Vagina (tissue), 2 donors: ENCODE data around the gene PSD2. TPM values are rescaled to one million over a fixed set of nuclear protein-coding genes. Genes with fewer than 3 reads are reported as not detected.

Experiments
- DNase-seq, 2 donors: peaks; one replicate each; pipeline ENCODE4 v3.0.0-alpha.2; 2017; ENCODE audit errors: extremely low spot score in 2 of 2
- H3K27ac ChIP-seq: fragments of 200-600 bp; sonication (generic); one replicate; pipeline ENCODE4 v1.5.1; 2019
- H3K27me3 ChIP-seq: fragments of 200-600 bp; sonication (generic); one replicate; pipeline ENCODE4 v1.5.1; 2019
- H3K36me3 ChIP-seq, 2 donors: fragments of 200-600 bp; sonication (generic); one replicate each; pipeline ENCODE4 v1.5.1; 2017 to 2019
- H3K4me1 ChIP-seq: fragments of 200-600 bp; sonication (generic); one replicate; pipeline ENCODE4 v1.5.1; 2019
- H3K4me3 ChIP-seq, 2 donors: fragments of 200-600 bp; sonication (generic); 1 replicate in 1 of 2; 2 replicates in 1 of 2; pipeline ENCODE4 v1.5.1; 2016 to 2019
- H3K9me3 ChIP-seq: fragments of 200-600 bp; sonication (generic); one replicate; pipeline ENCODE4 v1.5.1; 2019
- POLR2A ChIP-seq, 2 donors: fragments of 450-650 bp; IDR thresholded peaks; one replicate each; pipeline ENCODE4 v1.6.1; 2017; ENCODE audit warnings: antibody characterized with exemption in 2 of 2, mild to moderate bottlenecking in 2 of 2, moderate library complexity in 2 of 2
- POLR2AphosphoS5 ChIP-seq, 2 donors: sonication (generic); formaldehyde crosslinking; IDR thresholded peaks; one replicate each; pipeline ENCODE4 v1.9.0; 2017; ENCODE audit warnings: antibody characterized with exemption in 2 of 2, mild to moderate bottlenecking in 2 of 2, low read depth in 1 of 2; ENCODE audit not compliant: insufficient read depth in 1 of 2
- intact Hi-C: fragments of 100-400 bp; cut with DNase I; formaldehyde crosslinking; loops from one replicate; pipeline ENCODE4 v1.15.1; 2023
- total RNA-seq: library from RNA; depleted of rRNA; stranded (reverse); fragments of >200 nt; gene quantifications from one replicate; pipeline ENCODE4 v1.2.3, GENCODE V29; 2016
- TF ChIP-seq, protein P1 (sequence below), 3 experiments: fragments of 450-650 bp in 2 of 3; fragments of 200-600 bp in 1 of 3; sonication (generic) in 1 of 3; IDR thresholded peaks; one replicate each; pipeline ENCODE4 v1.5.1; 2017 to 2019; ENCODE audit warnings: antibody characterized with exemption in 3 of 3, mild to moderate bottlenecking in 2 of 3, moderate library complexity in 2 of 3

The PSD2 gene
- total RNA-seq, 1 donor from 2014 or later = 0.25 TPM

DNA sequence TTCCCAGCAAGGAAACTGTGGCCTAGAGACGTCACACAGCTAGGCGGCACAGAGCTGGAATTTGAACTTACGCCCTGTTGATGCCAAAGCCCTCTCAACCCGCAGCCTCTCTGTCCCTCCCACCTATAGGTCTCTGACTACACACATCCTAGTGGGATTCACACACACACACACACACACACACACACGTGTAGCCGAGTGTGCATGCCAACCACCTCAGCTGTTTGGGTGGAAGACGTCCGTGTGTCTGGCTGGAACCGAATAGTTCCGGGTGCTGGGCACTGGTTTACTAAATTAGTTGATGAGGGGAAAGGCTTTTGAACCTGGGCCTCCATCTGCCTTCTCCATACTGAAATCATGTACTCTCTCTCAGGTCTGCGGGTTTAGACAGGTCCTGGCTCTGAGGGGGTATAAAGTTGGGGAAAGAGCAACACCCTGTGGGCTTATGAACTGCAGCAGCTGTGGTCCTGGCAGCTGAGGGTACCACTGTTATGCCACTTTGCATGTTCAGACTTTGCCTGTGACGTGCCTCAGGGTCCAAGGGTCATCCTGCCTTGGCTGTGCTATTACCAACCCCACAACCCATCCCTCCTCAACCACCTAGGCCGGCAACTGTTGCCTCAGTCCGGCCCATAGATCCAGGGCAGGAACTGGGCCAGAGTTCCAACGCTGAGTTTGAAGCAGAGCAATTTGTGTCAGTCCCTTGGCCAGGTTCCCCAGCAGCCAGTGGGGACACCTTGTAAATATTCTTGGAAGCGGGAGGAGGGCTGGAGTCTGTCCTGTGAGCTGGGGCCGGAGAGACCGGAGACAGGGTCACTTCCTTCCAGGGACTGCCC is 50.5 kb downstream of the PSD2 start:
- Histone ChIP-seq H3K36me3 (peaks cover 0 to 2% of the 10 kb centered on the region in 2 donors), H3K4me3 (no peak overlapping the region), H3K4me1 (peaks cover 8% of the 10 kb centered on the region), H3K27me3 (no peaks in the 10 kb centered on the region), H3K27ac (no peak overlapping the region), H3K9me3 (no peaks in the 10 kb centered on the region)
- intact Hi-C loops = loop anchor here (5.0 kb wide), 1 partner anchor 59 kb away; no protein-coding TSS in a partner anchor
- no peak for DNase-seq
- TF ChIP-seq, protein P1, sequence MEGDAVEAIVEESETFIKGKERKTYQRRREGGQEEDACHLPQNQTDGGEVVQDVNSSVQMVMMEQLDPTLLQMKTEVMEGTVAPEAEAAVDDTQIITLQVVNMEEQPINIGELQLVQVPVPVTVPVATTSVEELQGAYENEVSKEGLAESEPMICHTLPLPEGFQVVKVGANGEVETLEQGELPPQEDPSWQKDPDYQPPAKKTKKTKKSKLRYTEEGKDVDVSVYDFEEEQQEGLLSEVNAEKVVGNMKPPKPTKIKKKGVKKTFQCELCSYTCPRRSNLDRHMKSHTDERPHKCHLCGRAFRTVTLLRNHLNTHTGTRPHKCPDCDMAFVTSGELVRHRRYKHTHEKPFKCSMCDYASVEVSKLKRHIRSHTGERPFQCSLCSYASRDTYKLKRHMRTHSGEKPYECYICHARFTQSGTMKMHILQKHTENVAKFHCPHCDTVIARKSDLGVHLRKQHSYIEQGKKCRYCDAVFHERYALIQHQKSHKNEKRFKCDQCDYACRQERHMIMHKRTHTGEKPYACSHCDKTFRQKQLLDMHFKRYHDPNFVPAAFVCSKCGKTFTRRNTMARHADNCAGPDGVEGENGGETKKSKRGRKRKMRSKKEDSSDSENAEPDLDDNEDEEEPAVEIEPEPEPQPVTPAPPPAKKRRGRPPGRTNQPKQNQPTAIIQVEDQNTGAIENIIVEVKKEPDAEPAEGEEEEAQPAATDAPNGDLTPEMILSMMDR (IDR thresholded peaks at IDR 0.05) = no peak
- TF ChIP-seq POLR2AphosphoS5 (IDR thresholded peaks at IDR 0.05; ENCODE audit: insufficient read depth in 1 of 2, low read depth in 1 of 2) (no peak), POLR2A (IDR thresholded peaks at IDR 0.05) (no peak)

DNA sequence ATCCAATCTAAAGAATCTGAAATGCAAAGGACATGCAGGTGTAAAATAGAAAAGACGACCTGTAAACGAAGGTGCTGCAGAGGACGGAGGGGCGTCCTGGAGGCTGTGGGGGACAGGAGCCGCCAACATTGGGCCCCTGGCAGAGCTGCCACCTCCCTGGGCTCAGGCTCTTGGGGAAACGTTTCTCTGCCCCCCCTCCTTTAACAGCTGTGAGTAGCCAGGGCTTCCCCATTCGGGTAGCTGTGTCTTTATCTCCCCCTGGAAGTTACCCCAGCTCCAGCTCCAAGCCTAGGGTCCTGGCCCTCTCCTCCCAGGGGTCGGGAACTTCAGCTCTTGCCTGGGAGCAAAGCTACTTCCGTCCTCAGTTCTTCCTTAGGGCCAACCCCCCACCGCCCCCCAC is 51.5 kb downstream of the PSD2 start:
- no peaks in the 10 kb centered on the region for H3K9me3 ChIP-seq
- no peak for TF ChIP-seq POLR2A (IDR thresholded peaks at IDR 0.05)
- TF ChIP-seq POLR2AphosphoS5 (IDR thresholded peaks at IDR 0.05; ENCODE audit: insufficient read depth in 1 of 2, low read depth in 1 of 2) = no peak
- TF ChIP-seq, protein P1 (IDR thresholded peaks at IDR 0.05) = no peak
- no peak overlapping the region for H3K4me3 ChIP-seq
- H3K27ac ChIP-seq = no peak overlapping the region
- peaks cover 8% of the 10 kb centered on the region for H3K4me1 ChIP-seq
- DNase-seq = no peak
- intact Hi-C loops = loop anchor here (5.0 kb wide), 1 partner anchor 60 kb away; no protein-coding TSS in a partner anchor
- H3K27me3 ChIP-seq = no peaks in the 10 kb centered on the region
- H3K36me3 ChIP-seq = peaks cover 0 to 9% of the 10 kb centered on the region in 2 donors

DNA sequence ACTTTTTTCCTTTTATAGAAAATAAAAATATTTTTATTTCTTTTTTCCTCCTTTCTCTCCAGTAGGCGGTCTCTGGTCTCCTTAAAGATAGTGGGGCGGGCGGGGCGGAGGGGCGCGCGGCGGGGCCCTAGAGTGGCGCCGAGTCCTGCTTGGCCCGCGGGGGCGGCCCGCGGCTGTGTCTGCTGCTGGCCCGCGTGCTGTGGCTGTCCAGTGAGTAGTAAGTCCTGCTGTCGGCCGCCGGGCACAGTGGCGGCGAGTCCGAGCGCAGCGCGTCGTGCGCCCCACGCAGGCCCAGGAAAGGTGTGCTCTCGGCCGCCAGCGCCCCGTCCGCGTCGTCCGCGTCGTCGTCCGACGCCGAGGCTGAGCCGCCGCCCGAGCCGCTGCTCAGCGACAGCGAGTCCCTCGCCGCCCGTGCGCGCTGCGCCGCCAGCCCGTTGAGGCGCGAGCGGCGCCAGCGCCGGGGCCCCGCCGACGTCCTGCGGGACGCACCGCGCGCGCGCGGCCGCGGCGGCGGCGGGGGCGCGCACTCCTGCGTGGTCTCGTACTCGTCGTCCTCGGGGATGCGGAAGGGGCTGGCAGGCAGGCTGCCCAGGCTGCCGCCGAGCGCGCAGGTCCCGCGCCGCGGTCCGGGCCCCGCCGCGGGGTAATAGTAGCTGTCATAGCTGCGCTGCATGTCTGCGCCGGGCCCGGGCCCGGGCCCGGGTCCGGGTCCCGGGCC is 52.3 kb downstream of the PSD2 start:
- Histone ChIP-seq H3K4me1 (peaks cover 8% of the 10 kb centered on the region), H3K4me3 (peak overlapping the region; percentile 49 to 64), H3K36me3 (peaks cover 0 to 9% of the 10 kb centered on the region in 2 donors), H3K27me3 (no peaks in the 10 kb centered on the region), H3K9me3 (no peaks in the 10 kb centered on the region), H3K27ac (peak overlapping the region; percentile 66)
- DNase-seq = no peak
- TF ChIP-seq, protein P1 (IDR thresholded peaks at IDR 0.05) = no peak
- TF ChIP-seq POLR2AphosphoS5 (IDR thresholded peaks at IDR 0.05; ENCODE audit: insufficient read depth in 1 of 2, low read depth in 1 of 2) (no peak), POLR2A (IDR thresholded peaks at IDR 0.05) (no peak)
- intact Hi-C loops = loop anchor here (5.0 kb wide), 1 partner anchor 61 kb away; no protein-coding TSS in a partner anchor

DNA sequence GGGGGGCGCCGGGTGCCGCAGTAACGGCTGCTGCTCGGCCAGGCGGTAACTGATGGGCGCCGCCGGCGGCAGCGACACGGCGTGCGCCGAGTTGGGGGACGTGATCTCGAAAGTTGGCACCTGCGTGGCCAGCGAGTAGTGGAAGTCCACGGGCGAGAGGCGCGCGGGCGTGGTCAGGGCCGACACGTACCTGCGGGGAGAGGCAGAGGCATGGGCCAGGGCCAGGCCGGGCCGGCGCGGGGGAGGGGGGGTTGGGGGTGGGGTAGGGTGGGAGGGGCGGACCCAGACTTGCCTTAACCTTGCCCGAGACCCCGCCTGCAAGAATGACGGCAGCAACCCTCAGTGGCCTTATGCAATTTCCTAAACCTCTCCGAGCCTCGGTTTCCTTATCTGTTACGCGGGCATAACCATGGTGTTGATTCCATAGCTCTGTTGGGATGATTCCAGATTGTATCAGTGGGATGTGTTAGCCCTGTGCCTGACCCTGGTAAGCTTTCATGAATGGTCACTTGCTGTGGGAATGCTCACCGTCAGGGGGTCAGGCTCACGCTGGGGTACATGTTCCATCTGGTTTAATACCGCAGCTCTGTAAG is 53.0 kb downstream of the PSD2 start:
- intact Hi-C loops = loop anchor here (5.0 kb wide), 1 partner anchor 61 kb away; no protein-coding TSS in a partner anchor
- Histone ChIP-seq H3K27ac (peak overlapping the region; percentile 66), H3K4me3 (peak overlapping the region; percentile 49 to 64), H3K27me3 (no peaks in the 10 kb centered on the region), H3K4me1 (peaks cover 8% of the 10 kb centered on the region), H3K9me3 (no peaks in the 10 kb centered on the region), H3K36me3 (peaks cover 0 to 9% of the 10 kb centered on the region in 2 donors)
- DNase-seq = no peak
- no peak for TF ChIP-seq POLR2A (IDR thresholded peaks at IDR 0.05)
- TF ChIP-seq, protein P1 (IDR thresholded peaks at IDR 0.05) = no peak
- no peak for TF ChIP-seq POLR2AphosphoS5 (IDR thresholded peaks at IDR 0.05; ENCODE audit: insufficient read depth in 1 of 2, low read depth in 1 of 2)
